Vagina (tissue), 2 donors: ENCODE results near the gene CD44.

ENCODE experiments used
- CTCF ChIP-seq, 3 experiments: fragments of 450-650 bp in 2 of 3; fragments of 200-600 bp in 1 of 3; sonication (generic) in 1 of 3; IDR thresholded peaks; one replicate each; pipeline ENCODE4 v1.5.1; 2017 to 2019; ENCODE audit warnings: antibody characterized with exemption in 3 of 3, mild to moderate bottlenecking in 2 of 3, moderate library complexity in 2 of 3
- POLR2A ChIP-seq, 2 donors: fragments of 450-650 bp; IDR thresholded peaks; one replicate each; pipeline ENCODE4 v1.6.1; 2017; ENCODE audit warnings: antibody characterized with exemption in 2 of 2, mild to moderate bottlenecking in 2 of 2, moderate library complexity in 2 of 2

GRCh38 chr11:35111161-35112055 is 27.6 kb upstream of the CD44 start:
- TF ChIP-seq CTCF (IDR thresholded peaks at IDR 0.05) (no peak), POLR2A (IDR thresholded peaks at IDR 0.05) (no peak)
